ENCODE data around the gene TTI1.

Gene TTI1

GRCh38 chr20:37936041-37936440, 97.2 kb downstream of the TTI1 start:
- no peak for DNase-seq (ENCODE audit: low spot score)

- DNase-seq (ENCODE audit: low spot score): peak; percentile 58
These were observed 97.8 kb downstream of the TTI1 start for GRCh38 chr20:37935435-37935834.

- DNase-seq (ENCODE audit: low spot score): peak; percentile 71
These were observed 98.5 kb downstream of the TTI1 start for GRCh38 chr20:37934634-37935375.

- peak; percentile 21 for DNase-seq (ENCODE audit: low spot score)
These were observed 99.2 kb downstream of the TTI1 start for GRCh38 chr20:37933786-37934633.
